GM21390 (cell line): ENCODE results near the gene KCTD16.

Experiments used
- ATAC-seq: cut with Tn5 transposase; IDR thresholded peaks from one replicate; pipeline ENCODE4 v1.9.1; 2021; ENCODE audit not compliant: unreplicated experiment

KCTD16 gene

GRCh38 chr5:144170276-144171024 lies at the start of gene KCTD16, which contains the start of gene YIPF5:
Gene KCTD16 (plus strand): TSS chr5:144170873.
Gene YIPF5 (minus strand): TSS chr5:144170659. CDS start chr5:144169955, 704 bp downstream.
- ATAC-seq: peak; percentile 99

DNA sequence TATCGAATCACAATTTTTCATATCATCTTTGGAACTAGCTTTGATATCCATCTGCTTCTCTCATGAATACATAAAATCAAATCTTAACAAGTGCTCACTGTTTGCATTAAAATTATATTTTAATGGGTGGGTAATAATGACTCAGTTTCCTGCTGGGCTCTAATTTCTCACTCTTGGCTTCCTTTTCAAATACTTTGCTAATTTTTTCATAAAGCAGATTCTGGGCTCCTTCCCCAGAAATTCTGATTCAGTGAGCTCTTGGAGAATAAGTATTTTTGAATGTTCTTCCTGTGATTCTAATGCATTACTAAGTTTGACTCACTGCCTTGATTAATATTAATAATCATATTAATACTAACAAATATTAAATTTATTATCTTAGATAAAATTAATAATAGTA lies 49.1 kb upstream of the KCTD16 start:
- no peak for ATAC-seq

DNA sequence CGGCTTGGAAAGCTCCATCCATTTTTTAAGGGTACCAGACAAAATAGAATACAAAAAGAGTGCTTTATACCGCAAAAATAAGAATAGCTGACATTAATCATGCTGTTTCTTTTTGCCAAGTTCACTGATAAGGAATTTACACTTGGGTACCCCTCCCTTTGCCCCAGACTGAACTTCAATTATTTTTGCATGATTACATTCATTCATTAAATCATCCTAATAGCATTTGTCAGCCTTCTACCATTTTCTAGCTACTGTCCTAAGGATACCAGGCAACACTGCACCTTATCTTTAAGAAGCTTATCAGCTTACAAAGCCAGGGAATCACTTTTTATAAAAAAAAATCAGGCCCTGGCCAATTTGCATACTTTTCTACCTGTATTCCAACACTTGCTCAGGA lies 48.6 kb upstream of the KCTD16 start:
- ATAC-seq: no peak

GRCh38 chr5:144122641-144123040 lies 48.0 kb upstream of the KCTD16 start:
- ATAC-seq: no peak

DNA sequence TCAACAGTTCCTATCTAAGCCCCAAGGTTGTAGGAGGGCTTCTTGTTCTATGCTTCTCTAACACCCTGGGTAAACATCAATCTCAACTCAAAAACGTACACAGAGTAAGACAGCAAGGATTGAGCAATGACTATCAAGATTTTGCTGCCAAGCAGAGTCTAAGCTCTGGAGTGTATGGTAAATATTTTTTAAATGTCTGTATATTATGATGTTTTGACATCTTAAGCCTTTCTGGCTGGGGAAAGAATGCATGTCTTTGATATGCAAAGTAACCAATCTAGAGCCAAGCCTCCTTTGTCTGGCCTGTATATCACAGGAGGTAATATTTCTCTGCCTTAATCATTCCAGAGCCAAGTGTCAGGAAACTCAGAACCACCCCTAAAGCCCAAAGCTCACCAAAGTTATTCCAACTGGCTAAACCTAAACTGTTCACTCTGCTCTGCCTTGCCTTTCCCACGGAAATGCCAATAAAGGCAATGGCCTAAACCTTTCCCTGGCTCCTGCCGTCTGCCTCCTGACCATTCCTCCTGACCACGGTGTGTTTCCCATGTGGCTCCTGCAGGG lies 45.4 kb upstream of the KCTD16 start:
- no peak for ATAC-seq

DNA sequence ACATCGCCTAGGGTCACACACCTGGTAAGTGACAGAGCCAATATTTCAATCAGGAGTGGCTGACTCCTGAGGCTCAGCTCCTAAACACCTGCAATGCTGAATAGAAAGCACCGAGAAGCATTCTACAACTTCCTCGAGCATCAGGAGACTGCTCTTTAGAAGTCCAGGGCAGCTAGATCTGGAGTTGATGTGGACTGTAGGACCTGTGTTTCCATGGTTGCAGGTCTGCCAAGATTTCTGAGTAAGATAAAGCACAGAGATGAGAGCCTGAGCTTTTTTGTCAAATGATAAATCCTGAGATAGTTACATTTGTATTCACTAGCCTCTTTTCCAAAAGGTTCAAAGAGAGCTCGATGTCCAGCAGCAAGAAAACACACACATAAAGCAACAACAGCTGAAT lies 44.0 kb upstream of the KCTD16 start:
- no peak for ATAC-seq

DNA sequence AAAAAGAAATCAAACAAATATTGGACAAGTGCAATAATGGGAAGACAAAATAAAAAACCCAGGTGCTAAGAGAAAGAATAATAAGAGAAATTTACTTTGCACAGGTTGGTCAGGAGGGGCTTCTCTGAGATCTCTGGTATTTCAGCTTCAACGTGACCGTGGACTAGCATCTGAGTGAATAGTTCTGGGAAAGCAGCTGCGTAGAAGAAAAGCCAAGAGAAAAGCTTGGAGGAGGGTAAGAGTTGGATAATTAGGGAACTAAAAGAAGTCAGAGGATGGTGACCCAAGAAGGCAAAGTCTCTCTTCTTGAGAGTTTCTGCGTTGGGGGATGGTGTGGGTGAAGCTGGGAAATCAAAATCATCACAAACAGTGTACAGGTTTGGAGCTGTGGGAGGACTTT lies 41.8 kb upstream of the KCTD16 start:
- no peak for ATAC-seq

GRCh38 chr5:144130306-144130705 lies 40.4 kb upstream of the KCTD16 start:
- ATAC-seq: no peak

DNA sequence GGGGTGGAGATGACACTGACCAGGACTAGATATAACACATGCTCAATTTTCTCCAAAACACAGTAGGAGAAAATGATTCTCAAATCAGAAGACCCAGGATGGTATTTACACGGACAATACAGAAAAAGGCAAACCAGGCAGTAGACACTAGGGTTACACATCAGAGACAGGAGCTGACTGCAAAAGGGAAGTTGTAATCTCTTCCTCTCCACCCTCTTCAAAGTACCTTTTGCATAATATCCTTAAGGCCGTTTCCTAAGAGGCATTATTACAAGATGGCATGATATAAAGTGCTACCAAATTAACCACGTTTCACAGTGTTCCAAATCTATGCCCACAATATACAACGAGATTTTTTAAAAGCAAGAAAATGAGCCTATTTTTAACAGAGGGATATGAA lies 39.4 kb upstream of the KCTD16 start:
- no peak for ATAC-seq

- ATAC-seq: no peak
These were observed 37.5 kb upstream of the KCTD16 start for GRCh38 chr5:144133050-144133633.

DNA sequence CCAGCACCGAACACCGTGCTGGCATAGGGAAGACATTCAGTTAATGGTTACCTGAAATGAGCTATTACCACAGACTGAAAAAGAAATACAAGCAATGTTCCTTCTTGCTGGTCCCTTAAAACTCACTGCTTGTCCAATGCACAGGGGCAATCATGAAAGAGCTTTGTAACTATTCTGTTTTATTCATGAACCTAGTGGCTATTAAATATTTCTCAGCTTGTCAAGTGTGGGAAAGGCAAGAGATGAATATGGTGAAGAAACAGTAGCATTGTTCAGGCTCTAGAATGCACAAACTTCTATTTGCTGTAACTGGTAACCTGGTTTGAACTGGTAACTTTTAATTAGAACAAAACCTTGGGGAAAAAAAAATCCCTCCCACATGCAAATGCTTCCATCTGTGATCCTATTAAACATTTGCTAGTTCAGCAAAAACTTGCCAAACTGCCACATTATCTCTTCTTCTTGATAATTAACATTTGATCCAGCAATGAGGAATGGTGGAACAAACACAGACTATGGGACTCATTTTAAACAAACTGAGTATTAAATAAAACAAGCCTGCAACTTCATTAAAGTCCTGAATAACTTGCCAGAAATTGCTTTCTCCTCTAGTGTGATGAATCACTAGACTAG lies 36.4 kb upstream of the KCTD16 start:
- ATAC-seq: no peak

DNA sequence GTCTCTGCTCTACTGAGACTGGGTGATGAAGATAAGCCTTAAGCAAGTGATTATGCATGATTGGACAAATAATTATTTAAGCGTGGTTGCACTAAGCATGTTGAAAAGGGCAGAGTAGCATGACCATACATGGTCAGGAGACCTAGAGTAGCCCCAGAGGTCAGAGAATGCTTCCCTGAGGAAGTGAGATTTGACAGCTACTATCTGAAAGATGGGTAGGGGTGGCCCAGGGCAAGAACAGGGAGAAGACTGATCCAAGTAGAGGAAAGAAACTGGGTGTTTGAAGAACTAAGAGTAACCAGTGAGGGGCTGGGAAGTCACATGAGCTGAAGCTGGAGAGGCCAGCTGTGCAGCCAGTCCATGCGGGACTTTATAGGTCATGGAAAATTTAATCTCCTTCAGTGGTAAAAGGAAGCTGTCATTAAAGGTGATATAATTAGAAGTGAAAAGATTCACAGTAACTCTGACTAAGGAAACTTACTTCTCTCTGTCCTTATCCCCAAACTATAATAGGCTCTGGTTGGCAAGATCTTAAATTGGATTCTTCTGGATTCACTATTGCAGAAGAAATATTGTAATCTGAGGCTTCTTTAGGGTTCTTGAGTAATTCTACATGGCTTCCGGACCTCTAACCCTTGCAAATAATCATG lies 35.4 kb upstream of the KCTD16 start:
- no peak for ATAC-seq

DNA sequence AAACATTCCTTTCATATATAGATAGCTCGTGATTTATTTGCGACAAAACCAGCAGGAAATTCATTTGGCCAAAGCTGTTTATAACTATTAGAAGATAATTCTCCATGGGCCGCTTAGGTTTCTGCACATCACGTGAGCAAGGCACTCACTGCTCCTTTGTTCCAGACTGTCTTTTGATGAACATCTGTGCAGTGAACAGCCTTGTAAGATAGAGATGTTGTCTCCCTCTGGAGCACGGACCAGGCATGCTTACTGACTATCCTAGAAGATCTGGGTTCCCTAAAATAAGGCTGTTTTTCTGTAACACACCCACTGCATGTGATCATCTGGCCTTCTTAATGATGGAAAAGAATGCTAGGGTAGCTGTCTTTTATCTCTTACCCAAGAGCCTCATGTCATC lies 31.1 kb upstream of the KCTD16 start:
- ATAC-seq: no peak

DNA sequence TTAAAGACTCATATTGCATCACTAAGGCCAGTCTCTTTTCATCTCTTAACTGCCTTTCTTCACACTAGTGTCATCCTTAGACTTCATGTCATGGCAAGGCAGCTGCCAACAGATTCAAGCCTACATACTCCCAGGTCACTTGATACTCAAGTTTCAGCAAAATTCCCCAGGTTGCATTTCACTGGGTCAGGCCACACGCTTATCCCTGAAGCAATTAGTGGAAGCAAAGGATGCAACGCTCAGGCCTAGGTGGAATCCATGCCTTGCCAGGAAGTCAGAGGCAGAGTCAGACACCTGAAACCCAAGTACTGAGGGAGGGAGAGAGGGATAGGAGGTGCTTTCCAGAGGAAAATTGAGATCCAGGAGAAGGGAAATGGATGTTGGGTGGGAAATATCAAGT lies 29.1 kb upstream of the KCTD16 start:
- ATAC-seq: no peak

DNA sequence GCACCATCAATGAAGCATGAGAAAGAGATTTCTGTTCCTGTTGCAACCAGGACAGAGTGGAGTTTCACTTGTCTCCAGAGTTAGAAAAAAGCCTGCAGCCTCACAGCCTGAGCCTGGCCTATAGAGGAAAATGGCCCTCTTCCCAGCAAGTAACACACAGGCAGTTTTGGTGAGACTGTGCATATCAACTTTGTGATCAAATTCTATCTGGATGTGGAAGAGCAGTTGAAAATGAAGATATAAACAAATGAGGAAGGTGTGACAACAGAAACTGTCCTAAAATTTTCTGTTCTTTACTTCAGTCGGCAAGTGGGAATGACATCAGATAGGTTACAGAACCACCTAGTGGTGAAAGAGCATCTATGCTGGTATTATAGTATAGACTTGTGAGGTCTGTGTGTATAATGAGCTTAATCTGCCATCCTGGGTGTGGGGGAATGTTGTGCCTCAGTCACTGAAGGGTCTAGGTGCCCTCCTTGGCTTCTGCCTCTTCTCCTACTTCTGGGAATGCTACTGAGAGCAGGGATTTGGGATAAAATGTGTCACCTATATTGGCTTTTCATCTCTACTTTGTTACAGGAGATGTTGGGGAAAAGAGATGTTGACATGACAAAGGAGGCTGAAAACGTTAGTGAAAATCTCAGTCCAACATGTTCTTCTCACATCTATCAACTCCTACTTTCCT lies 28.4 kb upstream of the KCTD16 start:
- peak; percentile 99 for ATAC-seq

DNA sequence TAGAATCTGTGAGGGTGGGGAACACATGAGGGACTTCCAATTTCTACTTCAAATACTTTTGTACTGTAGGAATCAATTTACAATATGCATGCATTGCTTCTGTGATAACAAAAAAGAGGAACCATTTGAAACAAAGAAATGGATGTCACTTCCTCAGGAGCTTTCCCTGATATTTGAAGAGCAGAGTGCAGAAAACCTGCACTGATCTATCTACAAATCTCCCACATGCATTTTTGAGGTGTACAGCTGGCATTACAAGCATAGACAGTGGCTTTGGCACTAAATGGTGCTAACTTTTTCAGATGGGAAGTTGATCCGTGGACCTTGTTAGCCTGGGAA lies 27.9 kb upstream of the KCTD16 start:
- ATAC-seq: no peak

- no peak for ATAC-seq
These were observed 27.0 kb upstream of the KCTD16 start for GRCh38 chr5:144143625-144144024.

DNA sequence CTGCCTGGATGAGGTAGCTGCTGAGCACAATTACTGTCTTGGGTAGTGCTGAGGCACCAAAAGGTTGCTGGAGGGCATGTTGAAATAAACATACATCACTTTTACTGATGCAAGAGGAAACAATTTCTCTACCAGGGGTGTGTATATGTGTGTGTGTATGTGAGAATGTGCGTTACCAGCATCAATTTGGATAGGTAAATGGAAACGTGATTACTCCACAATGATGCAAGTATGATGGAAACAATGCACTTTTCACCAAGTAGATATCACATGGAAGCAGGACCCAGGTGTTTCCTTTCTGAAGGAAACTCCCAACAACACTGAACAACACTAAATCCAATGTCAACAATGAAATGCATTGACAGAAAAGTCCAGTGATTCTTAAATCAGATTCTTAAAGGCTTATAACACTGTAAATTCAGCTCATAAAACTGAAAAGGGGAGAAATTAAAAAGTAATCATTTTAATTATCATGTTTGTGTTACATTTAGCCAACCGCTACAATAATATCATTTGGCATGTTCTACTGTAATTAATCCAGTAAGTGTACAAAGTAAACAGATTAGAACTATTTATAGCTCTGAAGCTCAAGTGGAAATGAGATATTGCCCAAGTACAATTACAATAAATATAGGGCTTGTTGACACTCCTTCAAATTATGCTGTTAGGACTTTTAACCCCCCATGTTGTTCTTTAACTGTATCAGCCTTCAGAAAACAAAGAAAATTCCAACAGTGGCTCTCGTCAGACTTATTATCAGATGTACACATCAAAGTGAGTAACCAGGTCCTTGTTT lies 25.5 kb upstream of the KCTD16 start:
- no peak for ATAC-seq

GRCh38 chr5:144151026-144151425 lies 19.6 kb upstream of the KCTD16 start:
- ATAC-seq: no peak

- ATAC-seq: no peak
These were observed 13.9 kb upstream of the KCTD16 start for GRCh38 chr5:144156767-144157171.
